ENCODE measurements around the gene PAX5. TPM values are rescaled to one million over a fixed set of nuclear protein-coding genes. Genes with fewer than 3 reads are reported as not detected.
A peak's percentile ranks its signal among the peaks of the same experiment; 100 is the strongest.

Gene PAX5
- total and polyA plus RNA-seq, 2 of the 13 experiments (the other 11 are each of a cell fraction or from before 2014, with no cell fraction given) = not detected

DNA sequence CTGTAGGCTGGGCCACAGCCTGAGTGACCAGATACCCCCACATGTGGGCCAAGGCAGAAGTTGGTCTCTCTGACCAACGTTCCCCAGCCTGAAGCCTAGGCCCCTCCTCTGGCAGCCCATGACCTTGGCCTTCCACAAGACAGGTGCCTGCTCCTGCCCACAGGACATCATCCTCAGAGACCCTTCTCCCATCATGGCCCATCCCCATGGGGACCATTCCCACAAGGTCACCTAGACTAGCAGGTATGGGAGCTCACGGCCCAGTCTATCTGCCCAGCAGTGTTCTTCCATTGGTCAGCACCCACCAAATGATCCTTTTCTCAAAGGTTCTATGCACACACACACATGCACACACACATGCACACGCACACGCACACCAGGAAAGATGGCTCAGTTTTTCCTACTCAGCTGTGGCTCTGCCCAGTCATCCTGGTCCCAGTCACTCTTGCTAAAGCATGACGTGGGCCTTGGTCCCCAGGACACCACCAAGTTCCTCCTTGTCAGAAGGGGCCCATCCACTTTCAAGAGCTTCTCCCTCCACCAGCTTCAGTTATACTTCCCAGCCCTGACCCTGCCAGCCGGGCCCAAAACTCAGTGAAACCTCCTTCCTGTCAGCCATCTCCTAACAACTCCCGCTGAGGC, 65.4 kb downstream of the PAX5 start:
- FAIRE-seq (no peak), ATAC-seq (no peak), DNase-seq (ENCODE audit: low spot score) (no peak)
- ChIA-PET POLR2A (no interaction called here), CTCF (ENCODE audit: low intra/inter-chr PET ratio, low total read pairs) (no interaction called here)
- BruUV-seq (replicated peaks) = no TSS peak
- peaks cover 32% of the 10 kb centered on the region for H3K4me1 ChIP-seq (ENCODE audit: insufficient read depth, low read length)
- H3K27me3 ChIP-seq (ENCODE audit: control insufficient read depth in 1 of 2, insufficient read depth in 2 of 2, low read length in 2 of 2) = peaks cover 0 to 7% of the 10 kb centered on the region in 2 experiments; a peak in 2 of 5 replicates
- no peak overlapping the region for H3K9ac ChIP-seq (ENCODE audit: insufficient read depth, low read depth, low read length)
- no peaks in the 10 kb centered on the region for H3K9me3 ChIP-seq (ENCODE audit: low read length)
- peak overlapping the region; percentile 50; the same call in 1 of the 2 replicates for H3K4me2 ChIP-seq (ENCODE audit: low read depth, low read length)
- 47% methylated on average over 6 of the region's 7 CpGs for WGBS (ENCODE audit: low lambda C conversion rate)
- H3K79me2 ChIP-seq (ENCODE audit: insufficient read depth, low read length) = no peaks in the 10 kb centered on the region
- no peak overlapping the region for H3K27ac ChIP-seq (ENCODE audit: extremely low read length, insufficient read depth, low read length)
- in situ Hi-C loops (cut with HindIII; ENCODE audit: extremely low pct_ligation_motif_present, low pct_unique_long_range_greater_than_20kb) = no loop called here
- H4K20me1 ChIP-seq (ENCODE audit: insufficient read depth, low read length) = no peaks in the 10 kb centered on the region
- no peak overlapping the region; a peak in 1 of 6 replicates for H3K4me3 ChIP-seq (replicated peaks in 1 of 3; ENCODE audit: insufficient read depth in 1 of 3, low read depth in 2 of 3, low read length in 3 of 3)
- H3K36me3 ChIP-seq (replicated peaks in 1 of 2; ENCODE audit: control insufficient read depth in 1 of 2, insufficient read depth in 2 of 2, low read length in 2 of 2) = no peaks in the 10 kb centered on the region
- intact Hi-C loops (cut with micrococcal nuclease; ENCODE audit: unreplicated experiment) = no loop called here
- 0 out of 2 replicates have a peak, but pooled peaks have one; percentile 17 for TF ChIP-seq ZNF556 (CRISPR knock-in tag; IDR thresholded peaks at IDR 0.05; ENCODE audit: borderline replicate concordance)
- no peak for TF ChIP-seq ZNF160 (CRISPR knock-in tag; IDR thresholded peaks at IDR 0.05)
- no peak overlapping the region for H2AFZ ChIP-seq (ENCODE audit: low read length)

DNA sequence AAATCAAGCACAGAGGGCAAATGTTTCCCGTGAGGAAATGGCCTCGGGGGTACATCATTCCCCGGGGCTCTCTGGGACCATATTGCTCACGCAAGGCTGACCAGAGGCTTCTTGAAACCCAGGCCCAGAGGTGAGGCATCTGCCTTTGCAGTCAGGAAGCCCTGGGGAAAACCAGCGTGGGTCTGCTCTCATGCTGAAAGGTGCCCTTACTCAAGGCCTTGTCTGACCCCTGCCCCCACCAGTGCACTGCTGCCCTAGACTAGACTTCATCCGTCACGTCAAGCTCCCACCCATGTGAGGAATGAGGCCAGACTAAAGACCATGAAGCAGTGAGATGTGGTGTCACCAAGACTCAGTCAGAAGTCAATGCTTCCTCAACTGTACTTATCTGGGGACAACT, 66.1 kb downstream of the PAX5 start:
- H3K79me2 ChIP-seq (ENCODE audit: insufficient read depth, low read length) = no peaks in the 10 kb centered on the region
- H3K4me3 ChIP-seq (replicated peaks in 1 of 3; ENCODE audit: insufficient read depth in 1 of 3, low read depth in 2 of 3, low read length in 3 of 3) = no peak overlapping the region
- POLR2A ChIA-PET = no interaction called here
- CTCF ChIA-PET (ENCODE audit: low intra/inter-chr PET ratio, low total read pairs) = no interaction called here
- no peaks in the 10 kb centered on the region for H4K20me1 ChIP-seq (ENCODE audit: insufficient read depth, low read length)
- H3K4me1 ChIP-seq (ENCODE audit: insufficient read depth, low read length) = peaks cover 32% of the 10 kb centered on the region
- peaks cover 0 to 7% of the 10 kb centered on the region in 2 experiments; a peak in 2 of 5 replicates for H3K27me3 ChIP-seq (ENCODE audit: control insufficient read depth in 1 of 2, insufficient read depth in 2 of 2, low read length in 2 of 2)
- H3K36me3 ChIP-seq (replicated peaks in 1 of 2; ENCODE audit: control insufficient read depth in 1 of 2, insufficient read depth in 2 of 2, low read length in 2 of 2) = no peaks in the 10 kb centered on the region
- no TSS peak for BruUV-seq (replicated peaks)
- no peak overlapping the region for H3K27ac ChIP-seq (ENCODE audit: extremely low read length, insufficient read depth, low read length)
- intact Hi-C loops (cut with micrococcal nuclease; ENCODE audit: unreplicated experiment) (no loop called here), in situ Hi-C loops (cut with HindIII; ENCODE audit: extremely low pct_ligation_motif_present, low pct_unique_long_range_greater_than_20kb) (no loop called here)
- no peak overlapping the region for H3K9ac ChIP-seq (ENCODE audit: insufficient read depth, low read depth, low read length)
- DNase-seq (ENCODE audit: low spot score) (no peak), FAIRE-seq (no peak), ATAC-seq (no peak)
- no peak overlapping the region for H2AFZ ChIP-seq (ENCODE audit: low read length)
- no peak overlapping the region for H3K4me2 ChIP-seq (ENCODE audit: low read depth, low read length)
- WGBS (ENCODE audit: low lambda C conversion rate) = 27% methylated on average over 6 of the region's 7 CpGs
- H3K9me3 ChIP-seq (ENCODE audit: low read length) = no peaks in the 10 kb centered on the region
- TF ChIP-seq ZFP36 (IDR thresholded peaks at IDR 0.05; ENCODE audit: borderline replicate concordance, low read depth, low read length, partially characterized antibody) (no peak), HDAC6 (IDR thresholded peaks at IDR 0.05; ENCODE audit: low read depth, low read length) (no peak), ZNF816 (CRISPR knock-in tag; IDR thresholded peaks at IDR 0.05; ENCODE audit: borderline replicate concordance) (no peak), RELA (CRISPR knock-in tag; IDR thresholded peaks at IDR 0.05) (no peak)
- TF ChIP-seq, protein P1, sequence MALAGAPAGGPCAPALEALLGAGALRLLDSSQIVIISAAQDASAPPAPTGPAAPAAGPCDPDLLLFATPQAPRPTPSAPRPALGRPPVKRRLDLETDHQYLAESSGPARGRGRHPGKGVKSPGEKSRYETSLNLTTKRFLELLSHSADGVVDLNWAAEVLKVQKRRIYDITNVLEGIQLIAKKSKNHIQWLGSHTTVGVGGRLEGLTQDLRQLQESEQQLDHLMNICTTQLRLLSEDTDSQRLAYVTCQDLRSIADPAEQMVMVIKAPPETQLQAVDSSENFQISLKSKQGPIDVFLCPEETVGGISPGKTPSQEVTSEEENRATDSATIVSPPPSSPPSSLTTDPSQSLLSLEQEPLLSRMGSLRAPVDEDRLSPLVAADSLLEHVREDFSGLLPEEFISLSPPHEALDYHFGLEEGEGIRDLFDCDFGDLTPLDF (CRISPR knock-in tag; IDR thresholded peaks at IDR 0.05) = no peak
- TF ChIP-seq, protein P2, sequence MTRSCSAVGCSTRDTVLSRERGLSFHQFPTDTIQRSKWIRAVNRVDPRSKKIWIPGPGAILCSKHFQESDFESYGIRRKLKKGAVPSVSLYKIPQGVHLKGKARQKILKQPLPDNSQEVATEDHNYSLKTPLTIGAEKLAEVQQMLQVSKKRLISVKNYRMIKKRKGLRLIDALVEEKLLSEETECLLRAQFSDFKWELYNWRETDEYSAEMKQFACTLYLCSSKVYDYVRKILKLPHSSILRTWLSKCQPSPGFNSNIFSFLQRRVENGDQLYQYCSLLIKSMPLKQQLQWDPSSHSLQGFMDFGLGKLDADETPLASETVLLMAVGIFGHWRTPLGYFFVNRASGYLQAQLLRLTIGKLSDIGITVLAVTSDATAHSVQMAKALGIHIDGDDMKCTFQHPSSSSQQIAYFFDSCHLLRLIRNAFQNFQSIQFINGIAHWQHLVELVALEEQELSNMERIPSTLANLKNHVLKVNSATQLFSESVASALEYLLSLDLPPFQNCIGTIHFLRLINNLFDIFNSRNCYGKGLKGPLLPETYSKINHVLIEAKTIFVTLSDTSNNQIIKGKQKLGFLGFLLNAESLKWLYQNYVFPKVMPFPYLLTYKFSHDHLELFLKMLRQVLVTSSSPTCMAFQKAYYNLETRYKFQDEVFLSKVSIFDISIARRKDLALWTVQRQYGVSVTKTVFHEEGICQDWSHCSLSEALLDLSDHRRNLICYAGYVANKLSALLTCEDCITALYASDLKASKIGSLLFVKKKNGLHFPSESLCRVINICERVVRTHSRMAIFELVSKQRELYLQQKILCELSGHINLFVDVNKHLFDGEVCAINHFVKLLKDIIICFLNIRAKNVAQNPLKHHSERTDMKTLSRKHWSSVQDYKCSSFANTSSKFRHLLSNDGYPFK (CRISPR knock-in tag; IDR thresholded peaks at IDR 0.05; ENCODE audit: borderline replicate concordance) = no peak
- TF ChIP-seq, protein P3, sequence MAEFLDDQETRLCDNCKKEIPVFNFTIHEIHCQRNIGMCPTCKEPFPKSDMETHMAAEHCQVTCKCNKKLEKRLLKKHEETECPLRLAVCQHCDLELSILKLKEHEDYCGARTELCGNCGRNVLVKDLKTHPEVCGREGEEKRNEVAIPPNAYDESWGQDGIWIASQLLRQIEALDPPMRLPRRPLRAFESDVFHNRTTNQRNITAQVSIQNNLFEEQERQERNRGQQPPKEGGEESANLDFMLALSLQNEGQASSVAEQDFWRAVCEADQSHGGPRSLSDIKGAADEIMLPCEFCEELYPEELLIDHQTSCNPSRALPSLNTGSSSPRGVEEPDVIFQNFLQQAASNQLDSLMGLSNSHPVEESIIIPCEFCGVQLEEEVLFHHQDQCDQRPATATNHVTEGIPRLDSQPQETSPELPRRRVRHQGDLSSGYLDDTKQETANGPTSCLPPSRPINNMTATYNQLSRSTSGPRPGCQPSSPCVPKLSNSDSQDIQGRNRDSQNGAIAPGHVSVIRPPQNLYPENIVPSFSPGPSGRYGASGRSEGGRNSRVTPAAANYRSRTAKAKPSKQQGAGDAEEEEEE (CRISPR knock-in tag; IDR thresholded peaks at IDR 0.05; ENCODE audit: borderline replicate concordance) = no peak
- TF ChIP-seq, protein P4, sequence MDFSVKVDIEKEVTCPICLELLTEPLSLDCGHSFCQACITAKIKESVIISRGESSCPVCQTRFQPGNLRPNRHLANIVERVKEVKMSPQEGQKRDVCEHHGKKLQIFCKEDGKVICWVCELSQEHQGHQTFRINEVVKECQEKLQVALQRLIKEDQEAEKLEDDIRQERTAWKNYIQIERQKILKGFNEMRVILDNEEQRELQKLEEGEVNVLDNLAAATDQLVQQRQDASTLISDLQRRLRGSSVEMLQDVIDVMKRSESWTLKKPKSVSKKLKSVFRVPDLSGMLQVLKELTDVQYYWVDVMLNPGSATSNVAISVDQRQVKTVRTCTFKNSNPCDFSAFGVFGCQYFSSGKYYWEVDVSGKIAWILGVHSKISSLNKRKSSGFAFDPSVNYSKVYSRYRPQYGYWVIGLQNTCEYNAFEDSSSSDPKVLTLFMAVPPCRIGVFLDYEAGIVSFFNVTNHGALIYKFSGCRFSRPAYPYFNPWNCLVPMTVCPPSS (IDR thresholded peaks at IDR 0.05) = no peak

Data from HepG2 (cell line).